ENCODE measurements around the gene CLCNKB. TPM values are rescaled to one million over a fixed set of nuclear protein-coding genes. Genes with fewer than 3 reads are reported as not detected.

The CLCNKB gene
- total and polyA plus RNA-seq, 2 of the 13 experiments (the other 11 are each of a cell fraction or from before 2014, with no cell fraction given): 0.04 TPM; not detected in 1

GRCh38 chr1:16087733-16088132 is 44.2 kb downstream of the CLCNKB start:
- Histone ChIP-seq H3K9ac (ENCODE audit: insufficient read depth, low read depth, low read length) (no peak overlapping the region), H2AFZ (ENCODE audit: low read length) (no peak overlapping the region), H3K27me3 (ENCODE audit: control insufficient read depth in 1 of 2, insufficient read depth in 2 of 2, low read length in 2 of 2) (peaks cover 2 to 51% of the 10 kb centered on the region in 2 experiments; a peak in 4 of 5 replicates), H3K9me3 (ENCODE audit: low read length) (no peaks in the 10 kb centered on the region), H3K36me3 (replicated peaks in 1 of 2; ENCODE audit: control insufficient read depth in 1 of 2, insufficient read depth in 2 of 2, low read length in 2 of 2) (no peaks in the 10 kb centered on the region), H3K4me3 (replicated peaks in 1 of 3; ENCODE audit: insufficient read depth in 1 of 3, low read depth in 2 of 3, low read length in 3 of 3) (no peak overlapping the region), H4K20me1 (ENCODE audit: insufficient read depth, low read length) (no peaks in the 10 kb centered on the region), H3K4me1 (ENCODE audit: insufficient read depth, low read length) (peaks cover 50% of the 10 kb centered on the region), H3K27ac (ENCODE audit: extremely low read length, insufficient read depth, low read length) (no peak overlapping the region), H3K4me2 (ENCODE audit: low read depth, low read length) (peak overlapping the region; percentile 61; the same call in 1 of the 2 replicates), H3K79me2 (ENCODE audit: insufficient read depth, low read length) (no peaks in the 10 kb centered on the region)
- POLR2A ChIA-PET: no interaction called here
- DNase-seq (ENCODE audit: low spot score) (no peak), ATAC-seq (no peak), FAIRE-seq (no peak)
- no TSS peak for BruUV-seq (replicated peaks)
- in situ Hi-C loops (cut with HindIII; ENCODE audit: extremely low pct_ligation_motif_present, low pct_unique_long_range_greater_than_20kb) (no loop called here), intact Hi-C loops (cut with micrococcal nuclease; ENCODE audit: unreplicated experiment) (no loop called here)
- CTCF ChIA-PET (ENCODE audit: low intra/inter-chr PET ratio, low total read pairs): no interaction called here
- WGBS (ENCODE audit: low lambda C conversion rate): 40% methylated on average over 7 of the region's 7 CpGs
- TF ChIP-seq TSC22D2 (CRISPR knock-in tag; IDR thresholded peaks at IDR 0.05; ENCODE audit: borderline replicate concordance) (no peak), ZBED4 (CRISPR knock-in tag; IDR thresholded peaks at IDR 0.05; ENCODE audit: borderline replicate concordance) (no peak), ZNF335 (CRISPR knock-in tag; IDR thresholded peaks at IDR 0.05) (no peak), ZNF263 (CRISPR knock-in tag; IDR thresholded peaks at IDR 0.05) (peak; percentile 79)

All from HepG2 (cell line).